ENCODE results near the gene APH1B.
"Not testable (repeated sequence)": the region's sequence is repeated elsewhere in the genome, so short reads cannot be mapped to it uniquely, and the experiment has no call there.

APH1B gene

DNA sequence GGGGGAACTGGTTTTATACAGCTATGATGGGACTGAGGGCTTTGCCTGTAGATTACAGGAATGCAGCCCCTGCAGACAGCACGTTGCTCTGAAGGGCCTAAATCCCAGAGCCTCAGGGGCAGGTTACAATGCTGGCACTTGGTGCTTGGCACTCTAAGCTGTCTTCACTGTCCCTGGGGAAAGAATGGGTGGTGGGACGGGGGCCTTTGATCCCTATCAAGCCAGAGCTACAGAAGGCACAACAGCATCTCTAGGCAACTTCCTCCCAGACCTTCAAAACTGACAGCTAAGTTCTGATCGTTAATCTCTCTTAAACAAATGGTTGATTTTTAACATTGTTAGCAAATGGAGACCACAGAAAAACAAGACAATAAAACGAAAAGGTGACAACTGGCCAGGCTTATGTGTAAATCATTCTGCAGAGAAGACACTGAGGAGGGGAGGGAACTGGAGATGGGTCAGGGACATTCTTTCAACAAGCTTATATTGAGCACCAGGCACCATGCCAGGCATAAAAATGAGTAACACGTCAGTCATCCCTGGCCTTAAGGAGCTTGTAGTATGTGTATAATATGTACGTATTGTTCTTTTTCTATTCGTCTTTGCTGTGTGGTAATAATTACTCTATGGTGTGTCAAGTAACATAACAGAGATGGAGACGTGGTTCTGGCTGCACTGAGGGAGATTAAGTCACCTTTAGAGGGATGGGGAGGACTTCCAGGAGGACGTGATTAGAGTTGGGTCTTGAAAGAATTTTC, 55.1 kb downstream of the APH1B start:
- DNase-seq (ENCODE audit: low read depth) = no peak

DNA sequence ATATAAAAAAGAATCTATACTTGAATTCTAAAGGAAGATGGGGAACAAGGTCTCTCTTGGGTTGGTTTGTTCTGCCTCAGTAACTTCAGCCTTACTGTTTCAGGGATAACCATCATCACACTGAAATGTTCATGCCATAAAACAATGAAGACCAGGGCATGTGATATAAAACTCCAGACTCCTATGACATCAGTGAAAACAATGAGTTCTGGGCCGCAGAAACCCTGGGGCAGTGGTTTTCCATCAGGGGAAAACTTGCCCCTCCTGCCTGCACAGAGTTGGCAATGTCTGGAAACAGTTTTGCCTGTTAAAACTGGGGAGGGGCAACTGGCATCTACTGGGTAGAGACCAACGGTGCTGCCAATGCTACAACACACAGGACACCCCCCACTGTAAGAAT, 57.4 kb downstream of the APH1B start:
- DNase-seq (ENCODE audit: low read depth) = no peak

DNA sequence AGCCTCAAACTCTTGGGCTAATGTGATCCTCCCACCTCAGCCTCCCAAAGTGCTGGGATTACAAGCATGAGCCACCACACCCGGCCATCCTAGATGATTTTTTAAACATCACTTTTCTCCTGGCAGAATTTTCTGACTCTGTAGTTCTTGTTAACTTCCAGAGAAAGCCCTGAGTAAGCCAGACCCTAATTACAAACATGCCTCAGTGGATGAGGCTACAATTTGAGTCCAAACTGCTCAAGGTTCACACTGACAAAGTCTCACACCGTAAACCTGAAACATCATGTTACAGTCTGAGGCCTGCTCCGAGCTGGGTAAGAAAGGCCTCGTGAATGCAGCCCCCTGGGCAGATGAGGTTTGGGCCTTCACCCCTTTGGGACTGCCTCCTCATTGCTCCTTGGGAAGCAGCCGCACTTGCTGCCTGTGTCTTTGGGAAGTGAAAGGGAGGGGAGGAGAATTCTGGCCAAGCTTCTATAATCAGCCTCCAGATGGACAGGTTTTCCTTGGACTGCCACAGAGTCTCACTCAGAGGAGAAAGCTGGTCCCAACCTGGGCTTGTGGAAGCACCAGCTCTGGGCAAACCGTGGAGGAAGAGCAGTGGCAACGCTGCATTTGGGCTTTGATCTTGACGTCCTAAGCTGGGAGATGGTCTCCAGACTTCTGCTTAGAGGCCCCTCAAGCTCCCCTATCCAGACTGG, 58.3 kb downstream of the APH1B start:
- DNase-seq (ENCODE audit: low read depth) = no peak

DNA sequence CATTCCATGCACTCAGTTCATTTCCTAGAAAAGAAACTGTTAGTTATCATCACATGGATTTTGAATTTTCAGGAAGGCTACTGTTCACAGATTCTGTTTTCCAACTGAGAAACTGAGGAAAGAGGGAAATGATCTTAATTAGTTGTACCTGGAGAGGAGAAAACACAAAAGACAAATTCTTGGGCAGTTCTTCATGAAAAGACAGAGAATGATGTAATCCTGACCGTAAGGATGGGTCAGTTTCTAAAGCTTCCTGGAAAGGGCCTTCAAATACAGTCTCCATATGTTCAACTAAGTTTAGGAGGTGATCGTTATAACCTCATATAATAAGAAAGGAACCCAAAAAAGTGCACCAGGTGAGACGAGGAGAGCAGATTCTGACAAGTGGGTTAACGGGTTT, 59.6 kb downstream of the APH1B start:
- DNase-seq (ENCODE audit: low read depth) = no peak

DNA sequence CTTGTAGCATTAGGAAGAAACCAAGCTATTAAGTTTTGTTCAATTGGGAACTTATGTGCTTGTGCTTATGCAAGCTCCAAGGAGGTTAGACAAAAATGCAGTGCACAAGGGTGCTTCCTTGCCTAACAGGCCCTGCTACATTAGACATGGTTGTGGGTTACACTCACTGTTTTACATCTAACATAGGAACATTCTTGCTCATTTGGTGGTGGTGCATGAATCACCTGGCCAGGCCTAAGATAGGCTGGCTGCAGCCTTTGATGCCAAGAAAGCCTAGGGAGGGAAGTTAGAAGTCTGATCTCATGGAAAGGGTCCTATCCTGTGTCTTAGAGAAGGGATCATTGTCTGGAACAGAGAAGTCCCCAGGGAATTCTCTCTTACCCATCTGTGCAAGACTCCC, 60.8 kb downstream of the APH1B start:
- no peak for DNase-seq (ENCODE audit: low read depth)

DNA sequence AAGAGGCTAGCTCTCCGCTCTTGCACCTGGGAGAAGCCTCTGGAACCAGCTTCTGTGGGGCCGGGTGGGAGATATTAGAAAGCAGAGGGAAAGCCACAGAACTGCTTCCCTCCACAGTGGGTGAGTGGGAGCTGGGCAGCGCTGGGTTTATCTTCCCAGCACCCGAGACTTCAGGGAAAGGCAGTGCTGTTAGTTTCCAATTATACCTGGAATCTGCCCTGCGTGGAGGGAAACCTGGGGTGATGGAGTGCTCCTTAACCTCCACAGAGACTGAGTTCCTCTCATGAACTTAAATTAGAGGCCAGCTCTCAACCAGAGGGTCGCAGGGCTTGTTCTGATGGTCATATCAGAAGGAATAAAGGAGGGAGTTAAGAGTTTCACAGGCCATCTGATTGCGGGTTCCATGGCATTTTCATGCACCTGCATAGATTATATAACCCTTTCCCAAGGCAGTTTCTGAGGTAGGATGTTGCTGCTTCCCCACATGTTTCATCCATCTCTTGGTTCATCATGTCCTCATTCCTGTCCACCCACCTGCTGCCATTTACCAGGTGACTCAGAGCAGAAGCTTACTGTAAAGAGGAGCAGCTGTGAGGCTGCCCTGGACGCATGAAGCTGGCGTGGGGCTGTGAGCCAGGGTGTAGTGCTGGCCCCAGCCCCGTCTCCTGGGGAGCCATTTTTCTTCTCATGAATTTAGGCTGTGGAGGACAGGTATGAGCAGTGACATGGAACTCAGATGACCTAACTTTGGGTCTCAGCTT, 61.8 kb downstream of the APH1B start:
- DNase-seq (ENCODE audit: low read depth) = no peak

DNA sequence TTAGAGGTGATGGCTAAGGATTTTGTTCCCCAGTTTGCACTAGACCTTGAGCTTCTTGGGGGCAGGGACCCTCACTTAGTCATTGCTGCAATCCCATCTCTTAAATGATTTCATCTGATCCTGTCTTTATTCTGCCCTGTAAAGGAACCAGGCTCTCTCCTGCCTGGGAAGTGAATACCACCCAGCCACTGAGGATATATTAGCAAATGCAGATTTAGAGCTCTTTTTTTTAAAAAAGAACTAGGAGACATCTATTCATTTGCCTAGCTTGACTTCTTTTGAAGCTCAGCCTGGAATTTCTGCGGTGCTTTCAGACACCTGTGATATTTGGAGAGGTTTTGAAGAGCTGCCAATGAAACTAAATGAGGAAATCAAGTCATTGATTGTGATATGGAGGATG, 62.4 kb downstream of the APH1B start:
- DNase-seq (ENCODE audit: low read depth) = no peak

DNA sequence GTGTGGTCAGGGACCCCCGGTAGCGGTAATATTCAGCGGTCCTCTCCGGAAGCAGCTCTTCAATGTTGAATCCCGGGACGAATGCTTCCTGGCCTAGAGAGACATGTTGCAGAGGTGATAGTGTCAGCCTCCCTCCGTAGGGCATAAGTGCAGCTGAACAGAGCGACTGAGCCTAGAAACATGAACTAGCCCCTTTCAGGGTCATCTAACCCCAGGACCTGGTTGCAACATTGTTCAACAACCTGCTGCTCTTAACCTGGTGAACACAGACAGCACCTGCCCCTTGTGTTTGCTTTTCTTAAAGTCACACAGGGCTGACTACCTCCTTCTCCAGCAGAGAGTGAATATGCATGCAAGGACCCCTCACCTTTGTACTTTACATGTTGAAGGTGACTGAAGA, 62.9 kb downstream of the APH1B start:
- DNase-seq (ENCODE audit: low read depth) = no peak

DNA sequence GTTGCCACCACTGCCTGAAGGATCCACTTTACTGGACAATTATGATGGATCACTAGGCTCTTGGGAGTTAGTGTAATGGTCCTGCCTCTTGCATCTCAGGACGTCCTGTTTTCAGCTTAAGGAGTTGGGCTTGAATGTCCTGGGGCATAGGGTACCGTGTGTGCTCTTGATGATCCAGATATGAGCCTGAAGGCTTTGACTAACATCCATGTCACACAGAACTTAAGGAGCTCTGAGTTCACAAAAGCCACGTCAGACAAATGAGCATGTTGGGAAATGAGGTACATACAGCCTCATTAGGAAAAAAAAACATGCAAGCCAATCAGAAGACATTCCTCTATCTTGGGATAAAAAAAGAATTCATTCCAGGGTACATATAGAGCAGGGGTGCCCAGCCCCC, 63.5 kb downstream of the APH1B start:
- no peak for DNase-seq (ENCODE audit: low read depth)

DNA sequence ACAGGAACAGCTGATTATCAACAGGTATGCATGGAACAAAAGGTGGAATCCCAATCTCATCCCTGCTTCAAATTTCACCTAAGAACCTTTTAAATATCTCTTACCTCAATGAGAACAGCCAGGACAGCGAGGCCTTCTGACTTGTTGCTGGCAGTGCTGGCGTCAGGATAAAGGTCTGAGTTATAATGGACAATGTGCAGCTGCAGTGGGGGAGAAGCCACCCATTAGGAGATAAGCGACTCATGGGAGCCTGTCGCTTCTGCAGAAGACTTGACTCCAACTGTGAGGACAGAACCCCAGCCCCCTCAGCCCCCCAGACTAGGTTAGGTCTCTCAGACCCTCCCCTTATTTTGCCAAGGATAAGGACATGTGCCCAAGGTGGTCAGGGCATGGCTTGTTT, 64.5 kb downstream of the APH1B start:
- no peak for DNase-seq (ENCODE audit: low read depth)

DNA sequence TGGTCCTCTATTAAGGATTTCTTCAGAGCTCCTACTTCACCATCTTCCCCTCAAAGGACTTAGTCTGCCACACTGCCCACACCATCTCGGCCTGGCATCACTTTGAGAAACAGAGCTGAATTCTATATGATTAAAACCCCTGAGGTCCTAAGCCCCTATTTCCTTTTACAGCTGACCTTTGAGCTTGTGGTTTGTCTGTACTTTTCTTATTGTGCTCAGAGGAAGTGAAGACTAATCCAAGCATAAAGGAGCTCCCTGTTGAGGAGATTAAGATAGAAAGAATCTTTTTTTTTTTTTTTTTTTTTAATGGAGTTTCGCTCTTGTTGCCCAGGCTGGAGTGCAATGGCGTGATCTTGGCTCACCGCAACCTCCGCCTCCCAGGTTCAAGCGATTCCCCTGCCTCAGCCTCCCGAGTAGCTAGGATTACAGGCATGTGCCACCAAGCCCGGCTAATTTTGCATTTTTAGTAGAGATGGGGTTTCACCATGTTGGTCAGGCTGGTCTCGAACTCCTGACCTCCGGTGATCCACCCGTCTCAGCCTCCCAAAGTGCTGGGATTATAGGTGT, 65.7 kb downstream of the APH1B start:
- DNase-seq (ENCODE audit: low read depth) = not testable (repeated sequence)

DNA sequence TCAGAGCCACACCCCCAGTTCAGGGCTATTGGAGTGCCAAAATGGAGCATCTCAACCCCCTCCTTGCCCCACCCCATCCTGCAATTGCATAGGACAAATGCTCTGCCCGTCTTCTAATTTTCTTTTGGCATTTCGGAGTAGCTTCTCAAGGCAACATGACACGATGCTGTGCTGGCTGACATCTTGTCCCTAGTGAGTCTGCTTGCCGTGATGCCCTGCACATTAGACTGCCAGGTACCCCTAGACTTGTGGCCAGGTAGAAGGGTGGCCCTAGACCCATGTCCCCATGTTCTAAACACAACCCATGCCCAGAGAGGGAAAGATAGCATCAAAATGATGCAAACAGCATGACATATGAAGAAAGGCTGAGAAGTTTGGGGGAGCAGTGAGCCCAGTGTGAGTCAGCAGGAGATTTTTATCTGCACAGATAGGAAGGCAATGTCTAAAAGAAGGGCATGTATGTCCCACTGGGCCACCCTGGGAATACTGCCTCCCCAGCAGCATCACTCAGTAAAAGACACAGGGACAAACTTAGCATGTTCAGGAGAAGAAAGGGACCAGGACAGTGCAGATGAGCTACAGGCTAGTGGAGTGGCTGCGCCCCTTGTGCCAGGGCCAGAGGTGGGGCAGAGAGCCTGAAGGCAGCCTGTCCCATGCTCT, 67.5 kb downstream of the APH1B start:
- no peak for DNase-seq (ENCODE audit: low read depth)

DNA sequence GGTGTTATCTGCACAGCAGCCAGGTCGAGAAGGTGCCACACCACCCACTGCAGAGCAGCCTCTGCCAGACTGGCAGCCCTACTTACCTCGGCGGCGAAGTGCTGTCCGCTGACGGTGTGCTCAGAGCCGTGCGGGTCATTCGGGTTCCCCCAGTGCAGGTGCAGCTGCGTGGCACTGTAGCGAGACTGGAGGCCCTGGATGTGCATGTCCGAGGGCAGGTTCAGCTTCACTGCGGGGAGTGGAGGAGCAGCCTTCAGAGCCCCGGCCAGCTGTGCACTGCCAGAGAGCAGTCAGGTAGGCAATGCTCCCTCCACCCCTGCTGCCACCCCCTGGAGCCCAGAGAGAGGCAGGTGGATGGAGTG, 68.0 kb downstream of the APH1B start:
- no peak for DNase-seq (ENCODE audit: low read depth)

DNA sequence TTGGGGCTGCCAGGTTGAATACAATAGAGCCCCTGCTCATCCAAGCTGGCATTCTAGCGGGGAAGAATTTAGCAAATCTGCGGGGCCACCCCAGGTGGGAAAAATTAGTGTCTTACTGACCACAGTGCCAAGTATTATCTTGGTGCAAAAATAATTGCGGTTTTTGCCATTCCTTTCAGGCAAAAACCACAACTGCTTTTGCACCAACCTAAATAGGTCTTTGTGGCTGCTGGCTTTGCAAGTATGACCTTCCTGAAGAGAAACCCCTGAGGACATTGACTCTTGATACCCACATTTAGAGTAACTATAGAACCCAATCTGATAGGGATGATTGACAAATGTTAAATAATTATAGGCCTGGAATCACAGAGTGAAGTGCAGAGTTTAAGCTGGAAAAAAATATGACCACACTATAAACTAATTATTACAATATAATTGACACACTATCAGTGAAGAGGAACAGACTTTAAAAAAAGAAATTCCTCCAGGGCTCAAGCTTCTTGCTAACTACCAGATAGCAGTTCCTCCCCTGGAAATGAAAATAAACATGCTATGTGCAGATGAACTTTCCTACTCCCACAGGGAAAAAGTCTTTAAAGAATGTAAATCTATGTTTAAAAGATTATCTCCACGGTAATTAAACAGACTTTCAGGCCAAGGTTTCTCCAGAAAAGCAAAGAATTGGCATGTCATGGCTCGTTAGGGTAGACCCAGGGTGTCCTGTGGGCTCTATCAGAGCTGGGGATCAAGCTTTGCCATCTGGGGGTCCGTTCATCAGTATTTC, 69.9 kb downstream of the APH1B start:
- DNase-seq (ENCODE audit: low read depth) = no peak

DNA sequence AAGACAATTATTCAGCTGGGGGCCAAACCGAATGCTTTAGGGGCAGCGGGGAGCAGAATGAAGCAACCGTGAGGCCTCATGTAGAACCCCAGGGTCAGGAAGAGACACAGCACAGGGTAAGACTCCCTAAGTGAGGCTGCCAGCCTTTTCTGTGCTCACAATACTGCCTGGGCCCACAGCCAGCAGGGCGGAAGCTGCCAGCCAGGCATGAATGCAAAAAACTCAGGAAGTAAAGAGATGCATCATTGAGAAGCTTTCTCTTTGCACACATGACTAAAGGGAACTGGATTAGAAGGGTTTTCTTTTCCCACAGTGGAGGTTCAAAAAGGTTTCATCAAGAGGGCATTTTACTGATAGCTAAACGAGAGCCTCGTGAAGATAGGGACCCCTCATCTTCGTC, 71.0 kb downstream of the APH1B start:
- no peak for DNase-seq (ENCODE audit: low read depth)

DNA sequence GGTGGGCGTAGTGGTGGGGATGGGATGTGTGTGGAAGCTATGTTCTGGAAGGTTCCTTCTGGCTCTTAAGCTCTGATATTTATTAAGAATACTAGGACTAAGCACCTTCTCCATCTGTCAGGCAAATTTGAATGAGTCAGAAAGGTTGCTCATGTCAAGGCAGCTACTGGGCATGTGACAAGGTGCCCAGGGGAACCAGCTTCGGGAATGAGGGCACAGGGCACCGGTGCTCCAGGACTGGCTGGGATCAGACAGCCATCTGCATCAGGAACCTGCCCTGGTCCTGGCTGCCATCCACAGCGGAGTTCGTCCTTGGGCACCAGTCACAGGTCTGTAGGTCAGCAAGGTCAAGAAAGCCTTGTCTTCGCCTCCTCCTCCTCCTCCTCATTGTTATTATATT, 71.8 kb downstream of the APH1B start:
- DNase-seq (ENCODE audit: low read depth) = no peak

DNA sequence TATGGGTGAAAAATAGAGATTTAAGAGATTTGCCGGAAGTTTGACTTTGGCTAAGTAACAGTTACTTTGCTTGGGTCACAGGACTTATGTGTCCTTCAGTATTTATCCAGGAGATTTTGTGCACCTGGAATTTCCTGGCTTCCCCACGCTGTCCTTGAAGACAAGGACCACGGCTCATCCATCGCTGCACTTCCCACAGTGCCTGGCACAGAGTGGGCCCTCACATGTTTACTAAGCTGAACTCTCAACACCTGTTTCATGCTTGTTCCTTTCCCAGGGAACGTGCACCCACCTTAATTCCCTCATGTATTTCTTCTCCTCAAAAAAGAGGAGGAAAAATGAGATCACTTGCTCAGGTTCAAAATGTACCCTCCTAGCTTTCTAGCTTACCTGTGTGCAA, 72.2 kb downstream of the APH1B start:
- no peak for DNase-seq (ENCODE audit: low read depth)

DNA sequence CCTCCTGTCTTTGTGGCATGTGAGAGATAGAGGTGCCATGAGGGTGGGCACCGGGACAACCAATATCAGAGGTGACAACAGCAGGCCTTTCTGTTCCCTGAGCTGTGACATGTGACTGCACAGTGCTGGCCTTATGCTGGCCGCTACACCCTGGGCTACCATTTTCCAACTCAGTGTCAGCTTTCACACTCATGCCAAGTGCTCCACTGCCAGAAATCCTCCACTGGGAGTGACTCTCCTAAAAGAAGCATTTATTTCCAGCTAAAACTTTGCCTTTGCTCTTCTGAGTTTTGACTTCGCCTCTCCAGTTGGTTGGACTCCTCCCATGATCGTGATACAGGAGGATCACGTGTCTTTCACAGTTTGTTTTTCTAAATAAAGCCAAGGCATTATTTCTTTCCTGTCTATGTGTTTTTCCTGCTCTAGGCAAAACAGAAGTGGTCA, 72.8 kb downstream of the APH1B start:
- DNase-seq (ENCODE audit: low read depth) = no peak

DNA sequence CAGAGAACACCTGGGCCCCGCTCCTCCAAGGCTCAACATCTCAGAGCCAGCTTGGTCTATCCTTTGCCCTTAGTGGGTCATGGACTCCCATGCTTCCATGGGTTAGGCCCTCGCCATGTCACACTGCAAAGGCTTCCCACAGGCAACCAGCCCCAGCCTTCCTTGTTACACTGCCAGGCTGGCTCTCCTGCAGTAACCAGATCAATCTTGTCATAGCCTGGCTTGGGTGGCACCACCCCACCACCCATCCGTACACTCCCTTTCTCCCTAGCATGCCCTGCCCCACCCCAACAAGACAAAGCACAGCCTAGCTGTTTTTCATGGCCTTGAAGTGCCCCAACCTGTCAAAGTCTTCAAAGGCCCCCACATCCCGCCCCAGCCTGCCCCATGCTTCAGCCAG, 73.8 kb downstream of the APH1B start:
- DNase-seq (ENCODE audit: low read depth) = no peak

DNA sequence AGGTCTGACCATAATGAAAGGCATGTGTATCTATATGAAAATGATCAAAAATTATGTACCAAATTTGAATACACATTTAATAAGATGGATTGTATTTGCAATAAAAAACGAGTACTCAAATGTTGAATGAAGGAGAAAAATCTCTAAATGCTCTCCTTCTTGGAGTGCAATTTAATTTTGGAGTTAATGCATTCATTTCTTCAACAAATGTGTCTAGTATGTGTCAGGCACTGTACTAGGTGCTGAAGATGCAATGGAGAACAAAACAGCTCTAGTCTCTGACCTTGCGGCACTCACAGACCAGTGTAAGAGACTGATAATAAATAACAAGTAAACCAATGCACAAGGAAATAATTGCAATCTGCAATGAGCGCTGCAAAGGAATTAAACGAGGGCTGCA, 75.4 kb downstream of the APH1B start:
- DNase-seq (ENCODE audit: low read depth) = no peak

DNA sequence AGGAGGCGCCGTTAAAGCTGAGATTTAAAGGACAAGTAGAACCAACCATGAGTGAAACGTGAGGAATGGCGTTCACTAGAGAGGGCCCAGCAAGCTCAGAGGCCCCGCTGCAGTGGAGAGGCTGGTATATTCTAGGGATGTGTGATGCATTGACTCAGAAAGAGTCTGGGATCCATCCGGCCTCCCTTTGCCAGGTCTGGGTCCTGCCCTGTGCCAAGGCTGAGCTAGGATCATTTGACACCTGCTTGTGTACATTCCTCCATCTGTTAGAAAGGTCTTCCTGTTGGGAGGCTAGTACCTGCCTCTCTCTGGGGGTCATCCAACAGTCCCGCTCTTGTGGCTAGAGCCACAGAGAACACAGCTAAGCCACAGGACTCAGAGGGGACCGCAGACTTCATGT, 75.9 kb downstream of the APH1B start:
- no peak for DNase-seq (ENCODE audit: low read depth)

DNA sequence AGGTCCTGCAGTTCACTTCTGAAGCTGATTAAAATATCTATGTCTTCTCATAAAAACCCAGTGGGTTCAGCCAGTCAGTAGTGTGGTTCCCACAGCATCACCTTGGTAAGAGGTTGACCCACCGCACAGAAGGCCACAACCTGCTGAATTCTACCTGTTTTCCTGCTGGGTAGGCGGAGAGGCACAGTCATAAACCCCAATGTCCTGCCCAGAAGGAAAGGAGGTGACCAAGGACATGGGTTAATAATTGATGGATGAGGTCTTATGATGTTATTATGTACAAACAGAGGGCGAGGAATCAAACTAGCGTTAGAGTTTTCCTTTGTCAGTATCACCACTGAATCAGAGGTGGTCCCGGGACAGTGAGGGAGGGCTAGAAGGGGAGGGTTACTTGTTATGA, 76.5 kb downstream of the APH1B start:
- DNase-seq (ENCODE audit: low read depth) = no peak
